CD14-positive monocyte (primary cell): ENCODE results near the gene HHIPL1. TPM values are rescaled to one million over a fixed set of nuclear protein-coding genes. Genes with fewer than 3 reads are reported as not detected.

ENCODE experiments used
- DNase-seq, 3 donors: peaks; one replicate each; pipeline ENCODE4 v3.0.0-alpha.2; 2011 to 2022
- H2AFZ ChIP-seq: 2 replicates; pipeline ENCODE4 v1.6.0; 2012; ENCODE audit warnings: mild to moderate bottlenecking, low read depth, low read length, inconsistent platforms; ENCODE audit not compliant: insufficient read depth, poor library complexity, severe bottlenecking
- H3K27ac ChIP-seq, 2 donors: 1 replicate in 1 of 2; 2 replicates in 1 of 2; pipeline ENCODE4 v1.5.1; 2012 to 2013; ENCODE audit warnings: low read length in 2 of 2, control low read depth in 1 of 2, inconsistent platforms in 1 of 2, low read depth in 1 of 2, mild to moderate bottlenecking in 1 of 2
- H3K27me3 ChIP-seq, 2 donors: one replicate each; pipeline versions ENCODE4 v1.6.0 to v1.6.1; 2011 to 2013; ENCODE audit warnings: low read length in 2 of 2; ENCODE audit not compliant: control insufficient read depth in 2 of 2, insufficient read depth in 2 of 2
- H3K36me3 ChIP-seq, 2 donors: replicated peaks in 1 of 2; 1 replicate in 1 of 2; 2 replicates in 1 of 2; pipeline versions ENCODE4 v1.5.1 to v1.6.1; 2012 to 2013; ENCODE audit warnings: low read length in 2 of 2, control low read depth in 1 of 2, inconsistent platforms in 1 of 2, mild to moderate bottlenecking in 1 of 2; ENCODE audit not compliant: insufficient read depth in 2 of 2, control insufficient read depth in 1 of 2
- H3K4me1 ChIP-seq, 2 donors: 1 replicate in 1 of 2; 2 replicates in 1 of 2; pipeline versions ENCODE4 v1.5.1 to v1.6.1; 2012 to 2013; ENCODE audit warnings: low read length in 2 of 2, control low read depth in 1 of 2, inconsistent platforms in 1 of 2, mild to moderate bottlenecking in 1 of 2, moderate library complexity in 1 of 2; ENCODE audit not compliant: insufficient read depth in 2 of 2, control insufficient read depth in 1 of 2
- H3K4me2 ChIP-seq: replicated peaks from 2 replicates; pipeline ENCODE3; 2012; ENCODE audit warnings: low read length, moderate library complexity, mild to moderate bottlenecking; ENCODE audit not compliant: poor library complexity, severe bottlenecking; ENCODE audit errors: extremely low read depth
- H3K4me3 ChIP-seq, 3 experiments: fragments of 200-600 bp in 1 of 3; sonication (generic) in 1 of 3; replicated peaks in 1 of 3; 1 replicate in 2 of 3; 2 replicates in 1 of 3; pipeline ENCODE4 v1.5.1; 2011 to 2013; ENCODE audit warnings: low read length in 3 of 3, mild to moderate bottlenecking in 3 of 3, control low read depth in 2 of 3, low read depth in 2 of 3, inconsistent platforms in 1 of 3, moderate library complexity in 1 of 3
- H3K79me2 ChIP-seq: 2 replicates; pipeline ENCODE4 v1.6.0; 2012; ENCODE audit warnings: mild to moderate bottlenecking, control low read depth, inconsistent platforms, low read length, moderate library complexity; ENCODE audit not compliant: insufficient read depth
- H3K9ac ChIP-seq: 2 replicates; pipeline ENCODE4 v1.6.0; 2017; ENCODE audit warnings: low read length, mild to moderate bottlenecking; ENCODE audit not compliant: insufficient read depth, poor library complexity, severe bottlenecking
- H3K9me3 ChIP-seq, 2 donors: replicated peaks in 1 of 2; 1 replicate in 1 of 2; 2 replicates in 1 of 2; pipeline versions ENCODE4 v1.5.1 to v1.6.1; 2012 to 2013; ENCODE audit warnings: low read length in 2 of 2, control low read depth in 1 of 2; ENCODE audit not compliant: control insufficient read depth in 1 of 2, insufficient read depth in 1 of 2
- H4K20me1 ChIP-seq: 2 replicates; pipeline ENCODE4 v1.6.0; 2012; ENCODE audit warnings: mild to moderate bottlenecking, low read length, control low read depth, moderate library complexity; ENCODE audit not compliant: insufficient read depth
- H3K27ac Mint-ChIP-seq, 7 donors: one replicate each; pipeline ENCODE4 v1.8.0; 2020; ENCODE audit warnings: mild to moderate bottlenecking in 7 of 7, mixed read lengths in 7 of 7, moderate library complexity in 6 of 7, inconsistent platforms in 2 of 7
- H3K27me3 Mint-ChIP-seq, 3 donors: one replicate each; pipeline ENCODE4 v1.8.0; 2021 to 2022; ENCODE audit warnings: low read depth in 3 of 3, mild to moderate bottlenecking in 3 of 3, mixed read lengths in 3 of 3, moderate library complexity in 3 of 3, inconsistent platforms in 1 of 3
- H3K36me3 Mint-ChIP-seq, 2 donors: one replicate each; pipeline ENCODE4 v1.8.0; 2020; ENCODE audit warnings: mixed read lengths in 2 of 2, inconsistent platforms in 1 of 2, mild to moderate bottlenecking in 1 of 2
- H3K4me1 Mint-ChIP-seq: one replicate; pipeline ENCODE4 v1.8.0; 2020; ENCODE audit warnings: mild to moderate bottlenecking, mixed read lengths
- H3K4me3 Mint-ChIP-seq, 2 donors: one replicate each; pipeline ENCODE4 v1.8.0; 2020; ENCODE audit warnings: mild to moderate bottlenecking in 2 of 2, mixed read lengths in 2 of 2, moderate library complexity in 1 of 2
- H3K9me3 Mint-ChIP-seq, 7 donors: one replicate each; pipeline ENCODE4 v1.8.0; 2020 to 2022; ENCODE audit warnings: mixed read lengths in 7 of 7, mild to moderate bottlenecking in 6 of 7, moderate library complexity in 6 of 7, inconsistent platforms in 2 of 7
- CTCF ChIP-seq: fragments of 200-600 bp; IDR thresholded peaks from one replicate; pipeline ENCODE4 v1.8.0; 2022; ENCODE audit warnings: antibody characterized with exemption, mild to moderate bottlenecking
- WGBS: methylation state at CpG from one replicate; pipeline ENCODE4 v1.1.5; 2013; ENCODE audit warnings: missing lambda C conversion rate; ENCODE audit not compliant: insufficient coverage; 5-methylcytosine and 5-hydroxymethylcytosine counted together
- intact Hi-C, 2 donors: fragments of 100-400 bp; cut with micrococcal nuclease; formaldehyde crosslinking; loops; one replicate each; pipeline versions ENCODE4 v1.15.0 to v1.15.1; 2023
- polyA plus RNA-seq, 3 donors: library from polyadenylated mRNA; depleted of rRNA in 1 of 3; unstranded in 2 of 3; stranded (reverse) in 1 of 3; fragments of 300-500 nt in 2 of 3; fragments of >200 nt in 1 of 3; fragmentation: Illumina TruSeq in 2 of 3; gene quantifications; 1 replicate in 2 of 3; 2 replicates in 1 of 3; pipeline ENCODE4 v1.2.3, GENCODE V29; 2012 to 2021

HHIPL1 gene
- polyA plus RNA-seq, 3 donors = 0.09 TPM; not detected in 2

GRCh38 chr14:99718031-99718810 is 73.3 kb downstream of the HHIPL1 start:
- TF ChIP-seq CTCF = no peak
- H3K27ac Mint-ChIP-seq = no peak overlapping the region
- H3K4me3 Mint-ChIP-seq = no peak overlapping the region
- Histone ChIP-seq H3K4me1 (no peaks in the 10 kb centered on the region), H4K20me1 (no peaks in the 10 kb centered on the region), H3K36me3 (no peaks in the 10 kb centered on the region), H3K27ac (no peak overlapping the region), H3K4me3 (no peak overlapping the region), H3K4me2 (no peak overlapping the region), H2AFZ (no peak overlapping the region), H3K27me3 (no peaks in the 10 kb centered on the region), H3K9me3 (no peaks in the 10 kb centered on the region), H3K79me2 (no peaks in the 10 kb centered on the region), H3K9ac (no peak overlapping the region)
- H3K27me3 Mint-ChIP-seq = peaks cover 10 to 18% (median 15%) of the 10 kb centered on the region in 3 donors
- 89% methylated on average over 10 of the region's 14 CpGs for WGBS
- H3K9me3 Mint-ChIP-seq = peaks cover 0 to 2% (median 0%) of the 10 kb centered on the region in 7 donors
- intact Hi-C loops = no loop called here
- no peaks in the 10 kb centered on the region for H3K4me1 Mint-ChIP-seq
- no peaks in the 10 kb centered on the region for H3K36me3 Mint-ChIP-seq
- no peak for DNase-seq

GRCh38 chr14:99718811-99719192 is 73.9 kb downstream of the HHIPL1 start:
- intact Hi-C loops = no loop called here
- TF ChIP-seq CTCF = no peak
- no peaks in the 10 kb centered on the region for H3K9me3 ChIP-seq
- Mint-ChIP-seq H3K4me1 (no peaks in the 10 kb centered on the region), H3K9me3 (peaks cover 0 to 2% (median 0%) of the 10 kb centered on the region in 7 donors), H3K36me3 (no peaks in the 10 kb centered on the region), H3K4me3 (no peak overlapping the region), H3K27ac (no peak overlapping the region), H3K27me3 (peaks cover 10 to 13% (median 10%) of the 10 kb centered on the region in 3 donors)
- no peaks in the 10 kb centered on the region for H4K20me1 ChIP-seq
- no peaks in the 10 kb centered on the region for H3K79me2 ChIP-seq
- WGBS = no CpG with 5 or more reads among the region's 5 CpGs
- H3K9ac ChIP-seq = no peak overlapping the region
- no peak overlapping the region for H2AFZ ChIP-seq
- H3K36me3 ChIP-seq = no peaks in the 10 kb centered on the region
- H3K27ac ChIP-seq = no peak overlapping the region
- no peak overlapping the region for H3K4me3 ChIP-seq
- DNase-seq = no peak
- no peaks in the 10 kb centered on the region for H3K27me3 ChIP-seq
- H3K4me2 ChIP-seq = no peak overlapping the region
- no peaks in the 10 kb centered on the region for H3K4me1 ChIP-seq
